ENCODE results near the gene CAB39L.
A peak's percentile ranks its signal among the peaks of the same experiment; 100 is the strongest.

The CAB39L gene

GRCh38 chr13:49444524-49445395 is 896 bp upstream of the CAB39L start:
- no peak for DNase-seq (ENCODE audit: low read depth)
- TF ChIP-seq CTCF (IDR thresholded peaks at IDR 0.05; ENCODE audit: control insufficient read depth, extremely low read depth, insufficient read depth), result no peak
- H3K4me3 ChIP-seq (ENCODE audit: low read depth, low read length), result peak overlapping the region; percentile 62

- DNase-seq (ENCODE audit: low read depth), result no peak
- peak overlapping the region; percentile 62 for H3K4me3 ChIP-seq (ENCODE audit: low read depth, low read length)
Observed at GRCh38 chr13:49443357-49443703, 534 bp downstream of the CAB39L start.

GRCh38 chr13:49441846-49442245 is 2.0 kb downstream of the CAB39L start:
- H3K4me3 ChIP-seq (ENCODE audit: low read depth, low read length), result no peak overlapping the region
- DNase-seq (ENCODE audit: low read depth), result no peak
- TF ChIP-seq CTCF (IDR thresholded peaks at IDR 0.05; ENCODE audit: control insufficient read depth, extremely low read depth, insufficient read depth), result no peak

More at GRCh38 chr13:49443357-49443703, 534 bp downstream of the CAB39L start:
- no peak for TF ChIP-seq CTCF (IDR thresholded peaks at IDR 0.05; ENCODE audit: control insufficient read depth, extremely low read depth, insufficient read depth)

GRCh38 chr13:49441312-49441711 is 2.6 kb downstream of the CAB39L start:
- H3K4me3 ChIP-seq (ENCODE audit: low read depth, low read length), result no peak overlapping the region
- DNase-seq (ENCODE audit: low read depth), result no peak
- TF ChIP-seq CTCF (IDR thresholded peaks at IDR 0.05; ENCODE audit: control insufficient read depth, extremely low read depth, insufficient read depth), result no peak

- TF ChIP-seq CTCF (IDR thresholded peaks at IDR 0.05; ENCODE audit: control insufficient read depth, extremely low read depth, insufficient read depth), result no peak
- H3K4me3 ChIP-seq (ENCODE audit: low read depth, low read length), result no peak overlapping the region
- no peak for DNase-seq (ENCODE audit: low read depth)
Observed at GRCh38 chr13:49439609-49440008, 4.3 kb downstream of the CAB39L start.

GRCh38 chr13:49437705-49438104 is 6.2 kb downstream of the CAB39L start:
- no peak for DNase-seq (ENCODE audit: low read depth)
- no peak overlapping the region for H3K4me3 ChIP-seq (ENCODE audit: low read depth, low read length)
- TF ChIP-seq CTCF (IDR thresholded peaks at IDR 0.05; ENCODE audit: control insufficient read depth, extremely low read depth, insufficient read depth), result no peak

- TF ChIP-seq CTCF (IDR thresholded peaks at IDR 0.05; ENCODE audit: control insufficient read depth, extremely low read depth, insufficient read depth), result peak; percentile 35; the same call in 1 of the 2 replicates
- H3K4me3 ChIP-seq (ENCODE audit: low read depth, low read length), result no peak overlapping the region
- DNase-seq (ENCODE audit: low read depth), result no peak
Observed at GRCh38 chr13:49436890-49437289, 7.0 kb downstream of the CAB39L start.
